ENCODE data around the gene SV2B. TPM values are rescaled to one million over a fixed set of nuclear protein-coding genes. Genes with fewer than 3 reads are reported as not detected.

The SV2B gene
- total RNA-seq, 1 donor from 2014 or later, result 0.02 TPM

DNA sequence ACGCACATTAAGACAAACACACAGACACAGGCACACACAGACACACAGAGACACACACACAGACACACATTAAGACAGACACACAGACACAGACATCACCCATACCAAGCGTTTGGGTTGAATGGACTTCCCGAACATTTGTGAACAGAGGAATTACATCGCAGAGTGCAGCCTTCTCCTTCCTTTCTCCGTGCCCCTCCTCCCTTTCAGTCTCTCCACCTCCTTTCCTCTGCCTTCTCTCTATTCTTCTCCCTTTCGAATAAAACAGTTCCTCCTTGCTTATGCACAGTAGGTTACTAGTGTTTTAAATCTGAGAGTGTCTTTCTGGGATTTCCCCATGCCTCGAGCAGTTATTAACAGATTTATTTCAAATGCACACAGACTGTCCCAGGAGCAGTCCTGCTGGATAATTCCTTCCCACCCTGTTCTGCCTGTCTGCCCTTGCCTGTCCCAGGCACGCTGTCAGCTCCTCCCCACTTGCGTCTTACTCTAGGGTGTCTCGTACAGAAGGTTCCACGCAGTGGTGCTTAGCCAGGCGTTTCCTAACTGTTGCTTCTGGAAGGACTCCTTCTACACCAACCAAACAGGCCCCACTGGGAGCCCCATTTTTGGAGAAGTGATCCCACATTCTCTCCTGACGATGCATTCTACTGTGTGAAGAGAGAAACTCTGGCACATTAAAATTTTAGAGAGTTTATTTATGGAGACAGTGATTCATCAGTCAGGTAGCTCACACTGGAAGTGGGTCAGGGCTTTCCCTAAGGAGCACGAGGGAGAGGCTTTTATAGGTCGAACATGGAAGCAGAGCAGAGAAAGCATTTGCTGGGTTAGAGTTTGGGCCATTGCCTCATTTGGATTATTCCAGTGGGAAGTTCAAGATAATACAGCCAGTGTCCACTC, 163.8 kb downstream of the SV2B start:
- intact Hi-C loops (cut with micrococcal nuclease), result no loop called here

DNA sequence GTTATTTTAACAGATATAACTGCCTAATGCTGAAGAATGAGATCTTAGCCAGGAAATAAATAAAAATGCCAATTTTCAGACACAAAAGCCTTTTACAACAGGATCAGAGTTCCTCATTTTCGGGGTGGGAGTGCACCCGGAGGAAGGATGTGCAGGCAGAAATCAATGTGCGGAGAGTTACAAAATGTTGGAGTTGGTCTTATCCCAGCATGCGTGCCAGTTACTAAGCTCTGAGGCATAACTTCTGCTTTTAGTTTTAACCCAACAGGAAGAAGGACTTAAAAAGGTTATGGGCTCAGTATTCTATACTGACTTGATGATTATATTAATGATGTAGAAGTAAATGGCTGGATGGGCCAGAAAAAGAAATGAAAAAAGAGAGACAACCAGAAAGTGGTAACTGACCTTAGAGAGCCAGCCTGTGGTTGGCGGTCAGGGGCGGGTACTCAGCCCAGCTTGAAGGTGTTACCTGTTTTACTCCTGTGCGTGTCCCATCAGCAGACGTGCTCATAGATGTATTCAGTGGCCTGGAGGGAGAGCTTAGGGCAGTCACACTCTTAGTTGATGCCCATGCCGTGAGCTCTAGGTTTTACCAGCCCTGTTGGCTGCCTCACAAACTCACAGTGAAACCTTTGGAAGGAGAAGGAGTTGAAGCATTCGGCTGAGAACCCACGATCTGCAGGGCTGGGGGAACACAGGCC, 164.7 kb downstream of the SV2B start:
- intact Hi-C loops (cut with micrococcal nuclease), result no loop called here

DNA sequence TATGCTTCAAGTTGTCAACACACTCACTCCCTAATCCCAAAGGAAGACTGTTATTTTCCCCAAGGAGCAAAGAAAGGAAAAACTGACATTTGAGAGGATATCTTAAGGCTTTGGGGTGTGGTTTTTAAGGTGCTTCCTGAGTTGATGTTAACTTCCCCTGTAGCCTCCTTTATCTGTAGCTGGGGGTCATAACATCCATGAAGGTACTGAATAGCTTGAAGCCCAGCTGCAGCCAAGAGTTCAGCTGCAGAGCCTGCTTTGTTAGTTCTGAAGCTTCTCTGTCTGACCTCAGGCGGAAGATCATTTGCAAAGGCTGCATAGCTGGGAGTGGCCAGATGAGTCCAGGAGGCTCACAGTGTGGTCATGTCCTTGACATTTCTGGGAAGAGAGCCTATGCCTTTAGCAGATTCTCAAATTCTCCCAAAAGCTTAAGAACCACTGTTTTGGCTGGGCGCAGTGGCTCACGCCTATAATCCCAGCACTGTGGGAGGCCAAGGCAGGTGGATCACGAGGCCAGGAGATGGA, 165.4 kb downstream of the SV2B start:
- intact Hi-C loops (cut with micrococcal nuclease), result no loop called here

DNA sequence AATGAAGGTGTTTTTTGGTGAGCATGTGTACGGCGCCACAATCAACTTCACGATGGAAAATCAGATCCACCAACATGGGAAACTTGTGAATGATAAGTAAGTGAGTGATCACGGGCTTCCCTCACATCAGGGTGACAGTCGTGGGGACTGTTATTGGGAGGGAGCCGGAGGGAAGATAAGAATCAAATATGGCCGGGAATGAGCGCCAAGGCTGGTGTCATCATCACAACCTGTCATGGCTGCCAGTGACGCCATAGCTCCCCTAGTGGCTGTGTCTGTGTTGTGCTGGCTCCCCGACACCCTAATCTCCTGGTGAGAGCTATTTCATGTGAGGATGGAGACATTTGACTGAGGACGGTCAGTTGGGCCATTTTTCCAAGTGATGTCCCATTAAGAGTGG, 168.5 kb downstream of the SV2B start:
- intact Hi-C loops (cut with micrococcal nuclease), result no loop called here

DNA sequence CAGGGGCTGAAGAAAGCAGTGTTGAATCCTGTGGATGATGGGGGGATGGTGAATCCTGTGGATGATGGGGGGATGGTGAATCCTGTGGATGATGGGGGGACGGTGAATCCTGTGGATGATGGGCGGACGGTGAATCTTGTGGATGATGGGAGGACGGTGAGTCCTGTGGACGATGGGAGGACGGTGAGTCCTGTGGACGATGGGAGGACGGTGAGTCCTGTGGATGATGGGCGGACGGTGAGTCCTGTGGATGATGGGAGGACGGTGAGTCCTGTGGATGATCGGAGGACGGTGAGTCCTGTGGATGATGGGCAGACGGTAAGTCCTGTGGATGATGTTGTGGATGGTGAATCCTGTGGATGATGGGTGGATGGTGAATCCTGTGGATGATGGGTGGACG, 170.7 kb downstream of the SV2B start:
- intact Hi-C loops (cut with micrococcal nuclease), result loop anchor here (1.0 kb wide), 2 partner anchors 214 to 314 kb away; no protein-coding TSS in a partner anchor

DNA sequence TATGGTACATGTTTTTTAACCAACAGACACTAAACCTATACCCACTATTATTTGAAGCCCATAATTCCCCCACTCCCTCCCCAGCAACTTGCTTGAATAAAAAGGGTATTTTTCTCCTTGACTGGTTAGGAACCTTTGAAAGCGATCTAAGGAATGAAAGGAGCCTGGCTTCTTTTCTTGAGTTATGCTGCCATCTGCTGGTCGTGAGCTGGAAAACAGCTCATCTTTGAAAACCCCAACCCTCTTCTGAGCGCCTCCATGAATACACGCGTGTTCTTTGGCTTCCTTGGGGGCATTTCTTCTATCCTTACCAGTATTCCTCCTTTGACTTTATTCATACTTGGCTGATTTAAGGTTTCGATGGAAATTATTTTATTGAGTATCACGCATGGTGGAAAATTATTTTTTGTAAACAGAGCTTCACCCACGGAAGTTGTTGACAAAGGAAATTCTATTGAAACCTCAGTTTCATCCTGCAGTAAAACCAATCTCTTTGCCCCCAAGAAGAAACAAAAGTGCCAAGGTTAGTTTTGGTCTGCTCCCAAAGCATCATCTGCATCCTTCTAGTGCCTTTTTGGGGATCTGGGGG, 171.6 kb downstream of the SV2B start:
- intact Hi-C loops (cut with micrococcal nuclease), result loop anchor here (1.0 kb wide), 2 partner anchors 215 to 315 kb away; no protein-coding TSS in a partner anchor

DNA sequence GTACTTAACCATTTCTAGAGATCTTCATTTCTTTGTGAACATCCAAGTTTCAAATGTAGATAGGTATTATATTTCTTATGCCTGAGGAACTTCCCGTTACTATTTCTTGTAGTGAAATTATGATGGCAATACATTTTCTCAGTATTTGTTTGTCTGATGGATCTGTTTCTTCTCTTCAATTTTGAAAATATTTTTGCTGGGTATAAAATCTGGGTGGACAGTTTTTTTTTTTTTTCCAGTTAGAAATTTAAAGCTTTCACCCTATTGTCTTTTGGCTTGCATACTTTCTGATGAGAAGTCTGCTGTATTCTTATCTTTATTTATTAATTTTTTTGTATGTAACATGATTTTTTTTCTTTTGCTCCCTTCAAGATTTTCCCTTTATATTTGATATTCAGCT, 175.8 kb downstream of the SV2B start:
- intact Hi-C loops (cut with micrococcal nuclease), result no loop called here

DNA sequence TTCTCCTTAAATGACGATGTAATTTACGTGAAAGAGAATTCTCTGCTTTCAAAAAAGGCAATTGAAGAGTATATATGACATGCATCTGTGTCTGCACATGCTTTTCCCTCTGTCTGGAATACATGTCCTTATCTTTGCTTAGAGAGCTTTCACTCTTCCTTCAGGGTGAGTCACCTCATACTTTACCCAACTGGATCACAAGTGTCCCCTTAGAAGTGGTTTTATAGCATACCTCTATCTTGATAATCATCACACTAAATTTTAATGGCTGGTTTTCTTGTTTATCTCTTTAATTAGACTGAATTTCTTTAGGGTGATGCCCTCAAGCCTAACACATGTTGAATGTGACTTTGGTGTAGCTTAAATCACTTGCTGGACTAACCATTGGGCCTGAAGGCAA, 178.9 kb downstream of the SV2B start:
- intact Hi-C loops (cut with micrococcal nuclease), result no loop called here

DNA sequence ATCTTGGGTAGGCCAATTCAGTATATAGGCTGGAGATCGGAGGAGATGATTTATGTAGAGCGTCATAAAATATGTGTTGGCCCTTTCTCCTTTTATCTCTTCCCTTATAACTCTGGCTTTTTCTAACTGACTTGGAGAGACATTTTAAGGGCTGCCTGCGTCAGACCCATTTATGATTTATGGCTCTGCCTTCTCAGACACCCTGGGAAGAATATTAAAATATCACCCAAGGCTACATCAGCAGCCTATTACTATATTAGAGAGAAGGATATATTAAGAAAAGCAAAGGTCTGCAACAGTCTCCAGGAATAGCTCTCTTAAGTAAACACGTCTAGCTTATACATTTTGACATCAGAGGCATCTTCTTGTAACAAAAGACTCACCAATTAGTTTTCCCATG, 179.4 kb downstream of the SV2B start:
- intact Hi-C loops (cut with micrococcal nuclease), result no loop called here

DNA sequence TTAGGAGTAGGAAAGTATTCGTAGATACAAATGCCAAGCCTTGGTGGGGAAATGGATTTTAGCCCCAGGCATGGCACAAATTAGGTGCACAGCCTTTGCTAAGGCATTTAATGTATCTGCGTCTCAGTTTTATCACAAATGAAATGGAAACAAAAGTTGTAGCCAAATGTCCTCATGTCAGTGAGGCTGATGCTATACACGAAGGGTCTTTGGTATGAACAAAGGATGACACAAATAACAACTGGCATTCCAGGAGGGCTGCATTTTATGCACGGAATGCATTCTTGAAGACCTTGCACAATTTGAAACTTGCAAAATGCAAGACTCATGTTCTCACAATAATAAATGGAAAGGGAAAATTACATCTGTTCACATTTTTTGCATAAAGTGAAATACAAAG, 181.9 kb downstream of the SV2B start:
- intact Hi-C loops (cut with micrococcal nuclease), result no loop called here

DNA sequence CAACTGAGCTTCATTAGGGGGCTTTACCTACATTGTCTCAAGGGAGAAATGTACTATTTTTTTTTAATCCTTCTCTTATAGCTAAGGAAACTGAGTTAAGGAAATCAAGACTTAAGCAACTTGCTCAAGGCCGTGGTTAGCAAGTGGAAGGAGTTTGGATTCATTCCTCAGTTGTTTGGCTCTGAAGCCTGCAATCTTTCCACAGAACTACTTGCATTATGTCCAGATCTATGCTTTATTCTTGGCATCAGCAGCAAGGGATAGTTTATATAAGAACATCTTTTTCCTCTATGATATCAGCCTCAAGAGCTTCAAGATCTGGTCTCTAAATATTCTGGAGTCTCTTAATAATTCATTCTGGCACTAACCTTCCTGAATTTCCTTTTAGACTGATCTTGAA, 182.4 kb downstream of the SV2B start:
- intact Hi-C loops (cut with micrococcal nuclease), result no loop called here

DNA sequence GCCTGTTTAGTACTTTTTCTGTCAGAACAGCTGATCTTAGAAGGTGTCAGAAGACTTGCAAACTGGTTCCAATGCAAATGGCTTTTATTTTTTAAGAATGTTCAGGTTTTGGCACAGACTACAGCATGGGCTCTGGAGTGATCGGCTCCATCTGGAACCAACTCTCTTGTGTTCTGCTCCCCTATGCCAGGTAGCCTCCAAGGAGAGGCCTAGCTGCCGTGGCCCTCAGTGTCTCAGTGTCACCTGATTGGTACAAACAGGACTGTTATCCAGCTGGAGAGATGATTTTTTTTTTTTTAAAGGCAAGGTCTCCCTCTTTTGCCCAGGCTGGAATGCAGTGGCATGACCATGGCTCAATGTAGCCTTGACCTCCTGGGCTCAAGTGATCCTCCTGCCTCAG, 183.1 kb downstream of the SV2B start:
- intact Hi-C loops (cut with micrococcal nuclease), result no loop called here

DNA sequence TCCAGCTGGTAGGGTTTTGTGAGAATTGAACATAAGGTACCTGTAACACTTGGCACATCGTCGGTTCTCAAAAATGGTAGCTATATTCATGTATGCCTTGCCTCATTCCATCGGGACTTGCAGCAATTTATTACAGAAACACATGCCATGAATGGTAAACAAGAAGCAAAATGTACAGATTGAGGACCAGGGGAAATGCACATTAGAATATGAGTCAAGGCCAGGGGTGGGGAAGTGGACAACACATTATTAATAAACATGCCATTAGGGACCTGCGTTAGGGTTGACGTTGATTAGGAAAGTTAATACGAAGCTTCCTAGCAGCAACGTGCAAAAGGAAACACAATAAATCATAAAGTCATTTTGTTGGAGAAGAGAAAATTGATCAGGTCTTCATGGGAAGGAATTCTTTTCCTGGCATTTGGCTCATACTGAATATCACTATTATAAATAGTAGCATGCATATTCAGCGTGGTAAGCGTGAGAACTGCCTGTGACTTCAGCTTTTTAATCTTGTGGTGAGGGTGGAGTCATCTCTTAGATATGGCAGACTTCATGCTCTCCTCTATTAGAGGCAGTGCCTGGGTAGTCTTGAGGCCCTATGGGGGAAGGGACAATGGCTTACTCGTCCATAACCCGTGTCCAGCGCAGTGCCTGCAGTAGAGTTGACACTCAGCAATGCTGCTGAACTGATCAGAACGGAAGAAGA, 184.9 kb downstream of the SV2B start:
- intact Hi-C loops (cut with micrococcal nuclease), result no loop called here

DNA sequence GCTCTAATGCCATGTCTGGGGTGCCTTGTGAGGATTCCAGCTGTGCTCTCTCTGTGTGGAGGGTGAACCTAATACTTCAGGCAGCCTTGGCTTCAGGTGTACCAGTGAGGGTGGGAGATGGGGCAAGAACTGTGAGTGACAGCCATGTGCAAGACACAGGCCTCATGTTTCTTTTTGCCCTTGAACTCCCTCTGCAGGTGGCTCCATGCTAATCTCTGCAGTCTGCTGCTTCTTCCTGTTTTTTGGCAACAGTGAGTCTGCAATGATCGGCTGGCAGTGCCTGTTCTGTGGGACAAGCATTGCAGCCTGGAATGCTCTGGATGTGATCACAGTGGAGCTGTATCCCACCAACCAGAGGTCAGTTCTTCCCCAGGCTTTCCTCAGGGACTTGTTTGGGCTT, 189.3 kb downstream of the SV2B start:
- intact Hi-C loops (cut with micrococcal nuclease), result no loop called here

DNA sequence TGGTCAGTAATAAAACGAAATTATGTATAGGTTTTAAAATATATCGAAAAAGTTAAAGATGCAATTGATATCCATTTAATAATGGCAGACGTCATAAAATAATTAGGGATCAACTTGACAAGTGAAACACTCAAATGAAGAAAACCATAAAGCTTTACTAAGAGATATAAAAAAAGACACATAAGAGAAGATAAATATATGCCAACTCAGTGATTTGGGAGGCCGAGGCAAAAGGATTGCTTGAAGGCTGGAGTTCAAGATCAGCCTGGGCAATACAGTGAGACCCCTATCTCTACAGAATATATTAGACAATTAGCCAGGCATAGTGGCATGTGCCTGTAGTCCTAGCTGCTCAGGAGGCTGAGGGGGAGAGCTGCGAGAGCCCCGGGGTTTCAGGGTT, 190.5 kb downstream of the SV2B start:
- intact Hi-C loops (cut with micrococcal nuclease), result no loop called here

DNA sequence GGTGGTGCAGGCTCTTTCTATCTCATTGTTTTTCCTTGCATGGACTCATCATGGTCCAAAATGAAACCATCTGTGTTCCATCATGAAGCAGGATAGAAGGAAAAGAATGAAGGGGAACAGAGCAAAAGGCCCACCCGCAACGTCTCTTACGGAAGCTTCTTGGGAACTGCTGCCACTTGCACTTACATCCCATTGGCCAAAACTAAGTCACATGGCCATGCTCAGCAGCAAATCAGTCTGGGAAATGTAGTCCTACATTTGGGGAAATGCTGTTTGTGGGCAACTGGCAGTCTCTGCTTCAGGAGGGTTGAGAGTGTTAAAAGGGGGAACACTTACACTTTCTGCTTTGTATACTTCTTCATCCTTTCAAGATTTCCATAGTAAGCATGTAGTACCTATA, 191.6 kb downstream of the SV2B start:
- intact Hi-C loops (cut with micrococcal nuclease), result no loop called here

DNA sequence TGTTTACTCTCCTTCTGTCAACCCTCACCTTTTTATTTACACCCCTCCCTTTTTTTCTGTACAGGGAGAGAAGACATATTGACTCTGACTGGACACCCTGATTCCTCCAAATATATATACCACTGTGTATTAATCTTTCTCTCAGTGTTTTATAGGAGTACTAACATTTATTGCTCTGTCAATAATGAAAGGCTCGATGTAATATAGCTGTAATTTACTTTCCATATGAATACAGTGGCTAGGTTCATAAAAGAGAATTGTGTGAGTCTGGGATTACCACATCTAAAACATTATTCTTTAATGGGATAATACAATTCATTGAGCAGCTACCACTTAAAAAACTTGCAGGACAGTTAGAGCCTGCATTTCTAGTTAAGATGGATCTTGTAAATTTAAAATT, 194.3 kb downstream of the SV2B start:
- intact Hi-C loops (cut with micrococcal nuclease), result no loop called here

DNA sequence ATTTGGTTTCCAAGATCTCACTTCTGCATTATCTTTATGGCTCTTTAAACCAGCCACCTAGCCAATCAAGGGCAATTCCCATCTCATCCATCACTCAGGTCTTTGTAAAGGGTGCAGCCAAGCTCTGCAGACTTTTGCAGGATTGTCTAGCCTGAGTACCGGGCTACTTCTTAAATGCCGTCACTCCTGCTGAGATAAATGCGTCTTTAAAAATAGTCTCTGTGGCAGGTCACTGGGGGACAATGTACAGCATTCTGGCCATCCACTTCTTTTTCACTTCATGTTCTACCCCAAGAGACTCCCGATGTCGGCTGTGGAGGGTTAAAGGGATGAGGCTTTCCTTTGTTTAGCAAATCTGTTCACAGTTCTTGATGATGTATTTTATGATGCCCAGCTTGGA, 194.7 kb downstream of the SV2B start:
- intact Hi-C loops (cut with micrococcal nuclease), result no loop called here

DNA sequence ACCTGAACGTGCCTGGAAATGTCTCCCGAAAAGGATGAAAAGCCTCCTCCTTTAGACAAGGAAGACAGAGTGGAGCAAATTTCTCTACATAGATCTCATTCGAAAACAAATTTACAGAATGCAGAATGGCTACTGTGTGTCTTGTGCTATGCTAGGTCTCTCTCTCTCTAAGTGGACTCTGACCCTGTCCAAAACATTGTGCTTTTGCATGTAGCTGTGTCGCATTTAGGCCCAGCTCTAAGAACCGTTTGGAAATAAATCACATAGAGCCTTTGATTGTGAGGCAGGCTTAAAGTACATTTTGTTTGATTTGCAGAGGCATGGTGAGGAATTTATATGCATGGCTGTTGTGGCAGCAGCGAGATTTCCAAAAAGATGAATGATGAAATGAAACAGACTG, 198.0 kb downstream of the SV2B start:
- intact Hi-C loops (cut with micrococcal nuclease), result no loop called here

DNA sequence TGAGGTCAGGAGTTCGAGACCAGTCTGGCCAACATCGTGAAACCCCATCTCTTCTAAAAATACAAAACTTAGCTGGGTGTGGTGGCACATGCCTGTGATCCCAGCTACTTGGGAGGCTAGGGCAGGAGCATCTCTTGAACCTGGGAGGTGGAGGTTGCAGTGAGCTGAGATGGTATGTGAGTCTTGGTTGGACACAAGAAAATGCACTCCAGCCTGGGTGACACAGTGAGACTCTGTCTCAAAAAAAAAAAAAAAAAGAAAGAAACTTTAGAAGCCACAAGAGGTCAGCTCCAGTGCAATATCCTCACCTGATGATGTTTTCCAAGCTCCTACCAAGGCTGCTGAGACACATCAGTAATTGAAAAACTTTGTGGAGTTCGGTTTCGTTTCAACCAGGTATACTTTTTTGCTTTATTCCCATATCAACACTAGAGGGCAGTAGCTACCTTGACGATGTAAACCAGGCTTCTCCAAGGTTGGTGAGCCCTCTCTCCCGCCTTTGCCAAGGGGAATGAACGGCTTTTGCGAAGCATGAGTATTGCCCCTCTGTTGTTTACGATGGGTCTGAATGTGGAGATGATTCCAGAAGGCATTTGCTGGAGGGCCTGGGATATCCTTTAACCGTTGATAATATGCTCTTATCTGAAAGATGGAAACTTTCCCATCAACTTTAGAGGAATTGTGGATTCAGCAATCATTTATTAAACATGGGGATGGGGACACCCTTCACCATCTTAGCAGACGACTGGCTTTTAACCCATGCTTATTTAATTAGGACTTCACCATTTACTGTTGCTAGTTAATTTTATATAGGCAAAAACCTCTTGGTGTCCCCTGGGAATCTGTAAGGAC, 202.8 kb downstream of the SV2B start:
- intact Hi-C loops (cut with micrococcal nuclease), result loop anchor here (1.0 to 5.0 kb wide), 8 partner anchors 169 to 779 kb away; partner anchors contain the start of gene SLCO3A1

Data from T-helper 1 cell treated with Interleukin-12 subunit alpha and Interleukin-12 subunit beta and Interleukin-4 antibody, amounts not matched to agents 30 ng/mL and 1 ng/mL, for 36 hours (primary cell).